ENCODE data around the gene HECW1. TPM values are rescaled to one million over a fixed set of nuclear protein-coding genes. Genes with fewer than 3 reads are reported as not detected.

HECW1 gene
- total and polyA plus RNA-seq, 4 donors, result 0.05 TPM; not detected in 3

- no peak for DNase-seq (ENCODE audit: low spot score)
- Histone ChIP-seq H3K9ac (ENCODE audit: low read depth in 1 of 2, low read length in 2 of 2) (no peak overlapping the region), H3K36me3 (ENCODE audit: control insufficient read depth in 4 of 4, insufficient read depth in 3 of 4, low read depth in 1 of 4, low read length in 3 of 4) (no peaks in the 10 kb centered on the region), H3K27ac (ENCODE audit: low read depth in 1 of 2, low read length in 2 of 2) (no peak overlapping the region), H3K4me1 (ENCODE audit: control insufficient read depth in 4 of 4, insufficient read depth in 4 of 4, low read length in 3 of 4) (no peaks in the 10 kb centered on the region), H3K9me3 (ENCODE audit: control insufficient read depth in 4 of 4, low read length in 3 of 4) (peaks cover 0 to 4% (median 0%) of the 10 kb centered on the region in 4 donors), H3K27me3 (ENCODE audit: control insufficient read depth in 4 of 4, insufficient read depth in 4 of 4, low read length in 3 of 4) (peaks cover 0 to 13% (median 4%) of the 10 kb centered on the region in 4 donors), H3K4me3 (ENCODE audit: low read depth in 1 of 3, low read length in 3 of 3) (no peak overlapping the region)
- TF ChIP-seq RAD21 (IDR thresholded peaks at IDR 0.05) (no peak), CTCF (IDR thresholded peaks at IDR 0.05; ENCODE audit: low read depth, low read length, missing input control) (no peak), SP1 (IDR thresholded peaks at IDR 0.05) (no peak), REST (IDR thresholded peaks at IDR 0.05) (no peak), HNF4A (conservative IDR thresholded peaks at IDR 0.05) (no peak), FOXA1 (IDR thresholded peaks at IDR 0.05) (no peak), MAX (IDR thresholded peaks at IDR 0.05) (no peak), EGR1 (IDR thresholded peaks at IDR 0.05; ENCODE audit: low read depth in 2 of 2) (no peak), GABPA (IDR thresholded peaks at IDR 0.05 in 1 of 2, conservative IDR thresholded peaks at IDR 0.05 in 1 of 2) (no peak), NR2F2 (IDR thresholded peaks at IDR 0.05) (no peak), HNF4G (IDR thresholded peaks at IDR 0.05) (no peak), JUND (IDR thresholded peaks at IDR 0.05) (no peak), RXRA (IDR thresholded peaks at IDR 0.05) (no peak), YY1 (IDR thresholded peaks at IDR 0.05) (no peak), TAF1 (conservative IDR thresholded peaks at IDR 0.05) (no peak), FOXA2 (IDR thresholded peaks at IDR 0.05) (no peak)
- TF ChIP-seq, protein P1, sequence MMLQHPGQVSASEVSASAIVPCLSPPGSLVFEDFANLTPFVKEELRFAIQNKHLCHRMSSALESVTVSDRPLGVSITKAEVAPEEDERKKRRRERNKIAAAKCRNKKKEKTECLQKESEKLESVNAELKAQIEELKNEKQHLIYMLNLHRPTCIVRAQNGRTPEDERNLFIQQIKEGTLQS (IDR thresholded peaks at IDR 0.05), result no peak
- TF ChIP-seq, protein P2, sequence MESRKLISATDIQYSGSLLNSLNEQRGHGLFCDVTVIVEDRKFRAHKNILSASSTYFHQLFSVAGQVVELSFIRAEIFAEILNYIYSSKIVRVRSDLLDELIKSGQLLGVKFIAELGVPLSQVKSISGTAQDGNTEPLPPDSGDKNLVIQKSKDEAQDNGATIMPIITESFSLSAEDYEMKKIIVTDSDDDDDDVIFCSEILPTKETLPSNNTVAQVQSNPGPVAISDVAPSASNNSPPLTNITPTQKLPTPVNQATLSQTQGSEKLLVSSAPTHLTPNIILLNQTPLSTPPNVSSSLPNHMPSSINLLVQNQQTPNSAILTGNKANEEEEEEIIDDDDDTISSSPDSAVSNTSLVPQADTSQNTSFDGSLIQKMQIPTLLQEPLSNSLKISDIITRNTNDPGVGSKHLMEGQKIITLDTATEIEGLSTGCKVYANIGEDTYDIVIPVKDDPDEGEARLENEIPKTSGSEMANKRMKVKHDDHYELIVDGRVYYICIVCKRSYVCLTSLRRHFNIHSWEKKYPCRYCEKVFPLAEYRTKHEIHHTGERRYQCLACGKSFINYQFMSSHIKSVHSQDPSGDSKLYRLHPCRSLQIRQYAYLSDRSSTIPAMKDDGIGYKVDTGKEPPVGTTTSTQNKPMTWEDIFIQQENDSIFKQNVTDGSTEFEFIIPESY (IDR thresholded peaks at IDR 0.05), result no peak
- WGBS, result 67% methylated on average over 2 of the region's 2 CpGs
These were observed 89.5 kb downstream of the HECW1 start for GRCh38 chr7:43201912-43202311.
